Epithelial cell of esophagus (primary cell): ENCODE data around the gene TAF5.

ENCODE experiments used
- DNase-seq: peaks from one replicate; pipeline ENCODE4 v3.0.0; 2010; ENCODE audit warnings: low read depth
- H3K4me3 ChIP-seq: 2 replicates; pipeline ENCODE4 v1.5.1; 2011; ENCODE audit warnings: mild to moderate bottlenecking, low read length, control low read depth
- TF ChIP-seq, protein P1 (sequence below): IDR thresholded peaks from 2 replicates; pipeline ENCODE4 v1.5.1; 2011; ENCODE audit warnings: low read depth, mild to moderate bottlenecking, low read length, control low read depth, inconsistent platforms; ENCODE audit not compliant: insufficient read depth; ENCODE audit errors: missing control alignments

TAF5 gene

DNA sequence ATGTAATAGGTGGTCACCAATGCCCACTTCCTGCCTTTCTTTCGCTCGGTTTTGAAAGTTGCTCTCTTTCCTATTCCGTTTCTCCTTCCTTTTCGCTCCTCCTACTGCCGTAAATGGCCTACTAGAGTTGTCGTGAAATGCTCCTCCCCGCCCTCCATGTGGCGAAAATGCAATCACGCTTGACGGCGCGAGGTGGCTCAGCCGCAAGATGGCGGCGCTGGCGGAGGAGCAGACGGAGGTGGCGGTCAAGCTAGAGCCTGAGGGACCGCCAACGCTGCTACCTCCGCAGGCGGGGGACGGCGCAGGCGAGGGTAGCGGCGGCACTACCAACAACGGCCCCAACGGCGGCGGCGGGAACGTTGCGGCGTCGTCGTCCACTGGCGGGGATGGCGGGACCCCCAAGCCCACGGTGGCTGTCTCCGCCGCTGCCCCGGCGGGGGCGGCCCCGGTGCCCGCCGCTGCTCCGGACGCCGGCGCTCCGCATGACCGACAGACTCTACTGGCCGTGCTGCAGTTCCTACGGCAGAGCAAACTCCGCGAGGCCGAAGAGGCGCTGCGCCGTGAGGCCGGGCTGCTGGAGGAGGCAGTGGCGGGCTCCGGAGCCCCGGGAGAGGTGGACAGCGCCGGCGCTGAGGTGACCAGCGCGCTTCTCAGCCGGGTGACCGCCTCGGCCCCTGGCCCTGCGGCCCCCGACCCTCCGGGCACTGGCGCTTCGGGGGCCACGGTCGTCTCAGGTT lies at the start of gene TAF5:
TAF5 (plus strand) TSS at position 195 of the 737 bp plus-strand sequence; CDS start at position 209, 14 bp downstream.
- peak within 1 kb of the TSS; percentile 59 for H3K4me3 ChIP-seq
- DNase-seq = peak; percentile 97
- TF ChIP-seq, protein P1, sequence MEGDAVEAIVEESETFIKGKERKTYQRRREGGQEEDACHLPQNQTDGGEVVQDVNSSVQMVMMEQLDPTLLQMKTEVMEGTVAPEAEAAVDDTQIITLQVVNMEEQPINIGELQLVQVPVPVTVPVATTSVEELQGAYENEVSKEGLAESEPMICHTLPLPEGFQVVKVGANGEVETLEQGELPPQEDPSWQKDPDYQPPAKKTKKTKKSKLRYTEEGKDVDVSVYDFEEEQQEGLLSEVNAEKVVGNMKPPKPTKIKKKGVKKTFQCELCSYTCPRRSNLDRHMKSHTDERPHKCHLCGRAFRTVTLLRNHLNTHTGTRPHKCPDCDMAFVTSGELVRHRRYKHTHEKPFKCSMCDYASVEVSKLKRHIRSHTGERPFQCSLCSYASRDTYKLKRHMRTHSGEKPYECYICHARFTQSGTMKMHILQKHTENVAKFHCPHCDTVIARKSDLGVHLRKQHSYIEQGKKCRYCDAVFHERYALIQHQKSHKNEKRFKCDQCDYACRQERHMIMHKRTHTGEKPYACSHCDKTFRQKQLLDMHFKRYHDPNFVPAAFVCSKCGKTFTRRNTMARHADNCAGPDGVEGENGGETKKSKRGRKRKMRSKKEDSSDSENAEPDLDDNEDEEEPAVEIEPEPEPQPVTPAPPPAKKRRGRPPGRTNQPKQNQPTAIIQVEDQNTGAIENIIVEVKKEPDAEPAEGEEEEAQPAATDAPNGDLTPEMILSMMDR = no peak

DNA sequence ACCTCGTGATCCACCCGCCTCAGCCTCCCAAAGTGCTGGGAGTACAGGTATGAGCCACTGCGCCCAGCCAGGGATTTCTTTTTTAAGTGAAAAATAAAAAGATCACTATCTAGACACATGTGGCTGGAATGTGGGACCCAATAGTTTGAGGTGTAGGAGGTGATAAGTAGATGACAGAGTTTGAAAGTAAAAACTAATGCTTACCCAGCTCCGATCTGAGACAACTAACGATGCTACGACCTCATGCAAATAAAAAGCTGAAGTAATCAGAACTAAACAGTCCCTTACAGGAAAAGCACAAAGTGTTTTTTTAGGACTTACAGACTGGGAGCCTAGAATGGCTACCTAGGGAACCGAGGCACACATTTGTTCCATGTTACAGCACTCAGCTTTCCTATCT lies 39.9 kb upstream of the TAF5 start:
- DNase-seq = no peak
- TF ChIP-seq, protein P1 = no peak
- no peak overlapping the region for H3K4me3 ChIP-seq

DNA sequence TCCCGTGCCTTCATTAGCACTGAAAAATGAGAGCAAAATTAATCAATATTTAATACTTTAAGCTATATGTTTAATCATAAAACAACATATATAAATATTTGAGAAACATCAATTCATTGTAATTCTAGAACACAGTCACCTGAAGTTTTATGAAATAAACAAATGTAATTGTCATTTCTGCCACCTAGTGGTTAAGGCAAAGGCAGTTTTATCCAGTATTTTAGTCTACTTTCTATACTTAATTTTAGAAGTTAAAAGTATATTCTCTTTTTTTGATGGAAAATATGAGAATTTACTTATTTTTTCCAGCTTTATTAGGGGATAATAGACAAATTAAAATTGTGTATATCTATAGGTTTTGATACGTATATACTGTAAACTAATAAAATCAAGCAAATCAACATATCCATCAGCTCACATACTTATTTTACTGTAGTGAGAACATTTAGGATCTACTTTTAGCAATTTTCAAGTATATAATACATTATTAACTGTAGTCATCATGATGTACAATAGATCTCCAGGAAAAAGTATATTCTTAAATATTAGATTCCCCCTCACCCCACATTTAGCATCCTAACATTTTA lies 33.7 kb upstream of the TAF5 start:
- TF ChIP-seq, protein P1 = peak; percentile 40
- H3K4me3 ChIP-seq = no peak overlapping the region
- DNase-seq = peak; percentile 36

DNA sequence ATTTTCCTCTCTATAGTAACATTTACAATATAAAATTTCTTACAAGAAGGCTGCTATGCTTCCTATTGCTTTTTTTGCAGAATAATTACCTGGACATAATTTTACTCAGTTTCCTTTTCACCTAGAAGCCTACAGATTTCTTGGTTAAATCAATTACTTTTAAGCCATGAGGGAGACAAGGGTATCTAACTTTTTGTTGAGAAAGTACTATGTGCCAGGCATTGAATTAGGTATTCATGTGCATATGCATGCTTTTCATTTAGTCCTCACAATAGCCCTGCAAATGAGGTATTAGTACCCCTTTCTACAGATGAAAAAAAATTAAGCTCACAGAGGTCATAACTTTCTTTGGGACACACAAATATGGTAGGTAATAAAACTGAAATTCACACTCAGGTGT lies 33.2 kb upstream of the TAF5 start:
- TF ChIP-seq, protein P1 = no peak
- H3K4me3 ChIP-seq = no peak overlapping the region
- DNase-seq = no peak

DNA sequence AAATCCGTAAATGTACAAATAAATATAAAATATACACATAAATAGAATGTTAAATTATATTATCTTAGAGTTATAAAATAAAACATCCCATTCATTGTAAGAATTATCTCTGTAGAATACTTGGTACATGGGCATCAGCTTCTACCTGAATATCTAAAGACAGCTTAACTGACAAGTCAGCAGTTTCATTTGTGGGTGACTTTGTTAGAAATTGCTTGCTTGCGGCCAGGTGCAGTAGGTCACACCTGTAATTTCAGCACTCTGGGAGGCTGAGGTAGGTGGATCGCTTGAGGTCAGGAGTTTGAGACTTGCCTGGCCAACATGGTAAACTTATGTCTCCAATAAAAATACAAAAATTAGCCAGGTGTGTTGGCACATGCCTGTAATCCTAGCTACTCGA lies 31.4 kb upstream of the TAF5 start:
- no peak for DNase-seq
- no peak overlapping the region for H3K4me3 ChIP-seq
- TF ChIP-seq, protein P1 = no peak

- DNase-seq = no peak
- TF ChIP-seq, protein P1 = no peak
- H3K4me3 ChIP-seq = peak overlapping the region; percentile 63
These were observed 17.6 kb upstream of the TAF5 start for GRCh38 chr10:103350175-103350516.
